Progenitor cell of endocrine pancreas (in vitro differentiated cells): ENCODE results near the gene CROCC2. TPM values are rescaled to one million over a fixed set of nuclear protein-coding genes. Genes with fewer than 3 reads are reported as not detected.

Experiments
- DNase-seq: peaks from one replicate; pipeline ENCODE4 v3.0.0; 2021; ENCODE audit warnings: low spot score; ENCODE audit not compliant: unreplicated experiment
- H3K27ac Mint-ChIP-seq: 2 replicates; pipeline ENCODE4 v1.8.0; 2021; ENCODE audit warnings: mild to moderate bottlenecking, moderate library complexity, mixed read lengths
- H3K27me3 Mint-ChIP-seq: 2 replicates; pipeline ENCODE4 v1.8.0; 2021; ENCODE audit warnings: mixed read lengths
- H3K36me3 Mint-ChIP-seq: 2 replicates; pipeline ENCODE4 v1.8.0; 2022; ENCODE audit warnings: mixed read lengths; ENCODE audit not compliant: insufficient read depth
- H3K4me1 Mint-ChIP-seq: 2 replicates; pipeline ENCODE4 v1.8.0; 2021; ENCODE audit warnings: low read depth, mixed read lengths
- H3K4me3 Mint-ChIP-seq: 2 replicates; pipeline ENCODE4 v1.8.0; 2021; ENCODE audit warnings: low read depth, mild to moderate bottlenecking, moderate library complexity, mixed read lengths
- H3K9me3 Mint-ChIP-seq: 2 replicates; pipeline ENCODE4 v1.8.0; 2021; ENCODE audit warnings: low read depth, mixed read lengths
- total RNA-seq: library from RNA; stranded (reverse); gene quantifications from 2 replicates; pipeline ENCODE4 v1.2.1, GENCODE V29; 2021
- TF ChIP-seq, protein P1 (sequence below): fragments of 200-600 bp; sonication (generic); IDR thresholded peaks from one replicate; pipeline ENCODE4 v1.5.0; 2021; ENCODE audit warnings: antibody characterized with exemption, mild to moderate bottlenecking; ENCODE audit not compliant: unreplicated experiment

The CROCC2 gene
- total RNA-seq, 1 donor from 2014 or later = 0.36 TPM

DNA sequence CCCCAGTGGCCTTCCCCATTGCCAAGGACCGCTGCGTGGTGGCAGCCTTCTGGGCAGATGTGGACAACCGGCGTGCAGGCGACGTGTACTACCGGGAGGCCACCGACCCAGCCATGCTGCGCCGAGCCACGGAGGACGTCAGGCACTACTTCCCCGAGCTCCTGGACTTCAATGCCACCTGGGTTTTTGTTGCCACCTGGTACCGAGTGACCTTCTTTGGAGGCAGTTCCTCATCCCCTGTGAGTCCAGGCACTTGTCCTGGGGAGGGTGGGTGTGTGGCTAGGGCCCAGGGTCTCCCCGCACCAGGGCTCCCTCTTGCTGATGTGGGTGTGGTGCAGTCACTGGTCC is 124.2 kb downstream of the CROCC2 start:
- TF ChIP-seq, protein P1, sequence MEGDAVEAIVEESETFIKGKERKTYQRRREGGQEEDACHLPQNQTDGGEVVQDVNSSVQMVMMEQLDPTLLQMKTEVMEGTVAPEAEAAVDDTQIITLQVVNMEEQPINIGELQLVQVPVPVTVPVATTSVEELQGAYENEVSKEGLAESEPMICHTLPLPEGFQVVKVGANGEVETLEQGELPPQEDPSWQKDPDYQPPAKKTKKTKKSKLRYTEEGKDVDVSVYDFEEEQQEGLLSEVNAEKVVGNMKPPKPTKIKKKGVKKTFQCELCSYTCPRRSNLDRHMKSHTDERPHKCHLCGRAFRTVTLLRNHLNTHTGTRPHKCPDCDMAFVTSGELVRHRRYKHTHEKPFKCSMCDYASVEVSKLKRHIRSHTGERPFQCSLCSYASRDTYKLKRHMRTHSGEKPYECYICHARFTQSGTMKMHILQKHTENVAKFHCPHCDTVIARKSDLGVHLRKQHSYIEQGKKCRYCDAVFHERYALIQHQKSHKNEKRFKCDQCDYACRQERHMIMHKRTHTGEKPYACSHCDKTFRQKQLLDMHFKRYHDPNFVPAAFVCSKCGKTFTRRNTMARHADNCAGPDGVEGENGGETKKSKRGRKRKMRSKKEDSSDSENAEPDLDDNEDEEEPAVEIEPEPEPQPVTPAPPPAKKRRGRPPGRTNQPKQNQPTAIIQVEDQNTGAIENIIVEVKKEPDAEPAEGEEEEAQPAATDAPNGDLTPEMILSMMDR = no peak
- Mint-ChIP-seq H3K4me3 (no peak overlapping the region), H3K27me3 (peaks cover 26% of the 10 kb centered on the region), H3K9me3 (peaks cover 12% of the 10 kb centered on the region), H3K27ac (no peak overlapping the region), H3K36me3 (peaks cover 6% of the 10 kb centered on the region), H3K4me1 (no peaks in the 10 kb centered on the region)
- DNase-seq = no peak

DNA sequence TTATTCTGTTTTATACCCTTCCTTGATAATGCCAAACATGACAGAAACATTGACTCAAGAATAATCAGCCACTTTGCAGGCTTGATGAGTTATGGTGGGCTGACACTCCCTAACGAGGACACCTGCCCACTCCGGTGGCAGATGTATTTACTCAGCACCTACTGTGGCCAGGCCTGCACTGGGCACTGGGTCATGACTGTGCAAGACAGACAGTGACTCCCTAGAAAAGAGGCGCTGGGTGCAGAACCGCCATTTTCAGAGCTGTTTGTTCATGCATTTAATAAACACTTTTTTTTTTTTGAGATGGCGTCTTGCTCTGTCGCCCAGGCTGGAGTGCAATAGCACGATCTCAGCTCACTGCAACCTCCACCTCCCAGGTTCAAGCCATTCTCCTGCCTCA is 124.7 kb downstream of the CROCC2 start:
- no peak for DNase-seq
- H3K36me3 Mint-ChIP-seq = peaks cover 2% of the 10 kb centered on the region
- H3K4me1 Mint-ChIP-seq = no peaks in the 10 kb centered on the region
- H3K4me3 Mint-ChIP-seq = no peak overlapping the region
- H3K27me3 Mint-ChIP-seq = peaks cover 26% of the 10 kb centered on the region
- TF ChIP-seq, protein P1 = no peak
- H3K9me3 Mint-ChIP-seq = peaks cover 8% of the 10 kb centered on the region
- no peak overlapping the region for H3K27ac Mint-ChIP-seq

DNA sequence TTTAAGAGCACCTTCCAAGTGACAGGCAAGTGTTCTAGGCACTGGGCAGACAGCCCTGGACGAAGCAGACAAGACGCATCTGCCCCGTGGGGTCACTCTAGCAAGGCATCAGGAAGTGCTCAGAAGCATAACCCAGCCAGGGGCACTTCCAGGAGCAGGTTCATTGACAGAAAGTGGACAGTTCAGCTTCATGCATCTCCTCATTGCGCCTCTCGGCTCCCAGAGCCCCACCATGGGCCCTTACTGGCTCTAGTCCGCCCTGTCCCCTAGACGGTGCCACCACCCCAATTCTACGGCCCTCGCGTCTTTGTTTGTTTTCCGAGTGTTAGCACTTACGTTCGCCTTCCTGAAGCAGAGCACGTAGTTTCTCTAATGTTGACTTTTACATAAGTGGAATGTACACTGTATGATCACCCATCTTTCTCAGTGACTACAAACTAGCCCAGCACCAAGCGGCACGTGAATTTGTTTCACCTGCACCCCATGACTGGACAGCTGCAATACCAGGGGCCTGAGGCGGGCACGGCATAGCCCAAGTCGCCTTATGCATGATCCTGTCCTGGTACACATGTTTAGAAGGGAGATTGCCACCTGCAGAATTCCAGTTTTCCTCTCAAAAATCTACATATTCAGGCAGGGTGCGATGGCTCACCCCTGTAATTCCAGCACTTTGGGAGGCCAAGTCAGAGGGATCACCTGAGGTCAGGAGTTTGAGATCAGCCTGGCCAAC is 125.5 kb downstream of the CROCC2 start:
- Mint-ChIP-seq H3K27me3 (peaks cover 26% of the 10 kb centered on the region), H3K4me3 (no peak overlapping the region), H3K4me1 (no peaks in the 10 kb centered on the region), H3K36me3 (no peaks in the 10 kb centered on the region), H3K27ac (no peak overlapping the region), H3K9me3 (peaks cover 3% of the 10 kb centered on the region)
- TF ChIP-seq, protein P1 = no peak
- no peak for DNase-seq

DNA sequence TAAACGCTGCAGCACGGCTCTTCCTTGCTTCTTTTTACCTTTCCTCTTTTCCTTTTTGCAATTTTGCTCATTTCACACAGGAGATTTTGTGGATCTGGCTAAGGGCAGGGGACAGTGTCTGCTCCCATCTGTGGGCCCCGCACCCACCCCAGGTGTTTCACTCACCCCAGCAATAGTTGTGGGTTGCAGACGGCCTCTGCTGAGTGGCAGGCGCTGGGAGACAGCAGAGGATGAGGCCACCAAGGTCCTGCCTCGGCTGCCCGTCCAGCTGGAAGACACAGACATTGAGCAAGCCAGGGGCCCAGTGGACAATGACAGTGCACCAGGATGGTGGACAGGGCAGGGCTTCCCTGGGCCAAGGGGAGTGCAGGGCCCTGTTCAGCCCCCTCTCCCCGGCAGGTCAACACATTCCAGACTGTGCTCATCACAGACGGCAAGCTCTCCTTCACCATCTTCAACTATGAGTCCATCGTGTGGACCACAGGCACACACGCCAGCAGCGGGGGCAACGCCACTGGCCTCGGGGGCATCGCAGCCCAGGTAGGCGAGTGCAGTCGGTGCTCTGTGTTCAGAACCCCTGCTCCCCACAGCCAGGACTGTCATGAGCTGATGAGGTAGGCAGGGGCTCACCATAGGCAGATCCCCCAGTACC is 127.3 kb downstream of the CROCC2 start:
- no peak for DNase-seq
- H3K4me1 Mint-ChIP-seq = no peaks in the 10 kb centered on the region

DNA sequence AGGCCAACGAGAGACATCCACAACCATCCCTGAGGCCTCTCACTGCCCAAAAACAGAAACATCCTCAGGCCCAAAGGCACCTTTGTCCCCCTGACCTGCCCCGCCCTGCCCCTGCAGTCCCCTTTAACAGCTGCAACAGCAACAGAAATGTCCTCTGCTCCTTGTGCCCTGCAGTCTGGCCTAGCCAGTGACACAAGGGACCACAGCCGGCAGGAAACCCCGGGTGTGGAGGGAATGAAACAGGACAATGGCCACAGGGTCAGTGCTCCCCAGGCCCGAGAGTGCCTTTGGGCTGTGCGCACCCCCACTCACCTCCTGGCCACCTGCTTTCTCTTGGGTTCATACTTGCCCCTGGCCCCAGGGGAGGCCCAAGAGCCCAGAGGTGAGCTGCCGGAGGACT is 127.9 kb downstream of the CROCC2 start:
- no peak for DNase-seq
- H3K4me1 Mint-ChIP-seq = no peaks in the 10 kb centered on the region
- H3K9me3 Mint-ChIP-seq = no peaks in the 10 kb centered on the region
- no peak overlapping the region for H3K27ac Mint-ChIP-seq
- TF ChIP-seq, protein P1 = no peak
- peaks cover 37% of the 10 kb centered on the region for H3K27me3 Mint-ChIP-seq
- no peak overlapping the region for H3K4me3 Mint-ChIP-seq
- no peaks in the 10 kb centered on the region for H3K36me3 Mint-ChIP-seq

More for the DNA sequence above, 127.3 kb downstream of the CROCC2 start:
- Mint-ChIP-seq H3K9me3 (no peaks in the 10 kb centered on the region), H3K27me3 (peaks cover 37% of the 10 kb centered on the region), H3K36me3 (no peaks in the 10 kb centered on the region), H3K4me3 (no peak overlapping the region), H3K27ac (no peak overlapping the region)
- TF ChIP-seq, protein P1 = no peak
